ENCODE data around the gene SNRNP40.

SNRNP40 gene

DNA sequence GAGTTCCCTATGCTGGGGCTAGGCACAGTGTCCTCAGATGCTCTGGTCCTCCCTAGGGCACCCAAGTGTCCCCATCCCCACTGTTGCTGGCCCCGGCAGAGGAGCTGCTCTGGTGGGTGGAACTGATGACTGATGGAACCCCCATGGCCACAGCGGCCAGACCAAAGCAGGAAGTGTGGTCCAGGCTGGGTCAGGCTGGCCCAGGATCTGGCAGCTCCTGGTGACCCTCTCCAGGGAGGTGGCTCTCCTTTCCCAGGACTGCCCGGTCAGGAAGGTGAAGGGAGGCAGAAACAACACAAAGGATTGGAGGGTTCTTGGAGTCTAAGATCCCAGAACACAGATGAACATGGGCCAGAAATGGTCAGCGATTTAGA, 58.0 kb downstream of the SNRNP40 start:
- Histone ChIP-seq H3K9me3 (ENCODE audit: insufficient read depth, low read length) (no peaks in the 10 kb centered on the region), H2AFZ (ENCODE audit: low read depth, low read length, severe bottlenecking) (no peak overlapping the region), H4K20me1 (ENCODE audit: low read depth, low read length) (no peaks in the 10 kb centered on the region), H3F3A (ENCODE audit: insufficient read depth) (no peaks in the 10 kb centered on the region), H3K4me2 (ENCODE audit: low read depth, low read length, poor library complexity, severe bottlenecking) (no peak overlapping the region), H3K27ac (ENCODE audit: low read depth, low read length) (no peak overlapping the region), H3K4me3 (ENCODE audit: insufficient read depth, low read length, poor library complexity, severe bottlenecking) (no peak overlapping the region), H3K9me2 (replicated peaks; ENCODE audit: insufficient read depth, low read length) (no peaks in the 10 kb centered on the region), H3K36me3 (ENCODE audit: low read length) (no peaks in the 10 kb centered on the region), H3K9ac (ENCODE audit: low read length) (no peak overlapping the region), H3K79me2 (ENCODE audit: insufficient read depth, low read length) (no peaks in the 10 kb centered on the region), H3K27me3 (ENCODE audit: low read length) (no peaks in the 10 kb centered on the region)
- TF ChIP-seq, protein P1, sequence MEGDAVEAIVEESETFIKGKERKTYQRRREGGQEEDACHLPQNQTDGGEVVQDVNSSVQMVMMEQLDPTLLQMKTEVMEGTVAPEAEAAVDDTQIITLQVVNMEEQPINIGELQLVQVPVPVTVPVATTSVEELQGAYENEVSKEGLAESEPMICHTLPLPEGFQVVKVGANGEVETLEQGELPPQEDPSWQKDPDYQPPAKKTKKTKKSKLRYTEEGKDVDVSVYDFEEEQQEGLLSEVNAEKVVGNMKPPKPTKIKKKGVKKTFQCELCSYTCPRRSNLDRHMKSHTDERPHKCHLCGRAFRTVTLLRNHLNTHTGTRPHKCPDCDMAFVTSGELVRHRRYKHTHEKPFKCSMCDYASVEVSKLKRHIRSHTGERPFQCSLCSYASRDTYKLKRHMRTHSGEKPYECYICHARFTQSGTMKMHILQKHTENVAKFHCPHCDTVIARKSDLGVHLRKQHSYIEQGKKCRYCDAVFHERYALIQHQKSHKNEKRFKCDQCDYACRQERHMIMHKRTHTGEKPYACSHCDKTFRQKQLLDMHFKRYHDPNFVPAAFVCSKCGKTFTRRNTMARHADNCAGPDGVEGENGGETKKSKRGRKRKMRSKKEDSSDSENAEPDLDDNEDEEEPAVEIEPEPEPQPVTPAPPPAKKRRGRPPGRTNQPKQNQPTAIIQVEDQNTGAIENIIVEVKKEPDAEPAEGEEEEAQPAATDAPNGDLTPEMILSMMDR (IDR thresholded peaks at IDR 0.05; ENCODE audit: insufficient read depth, low read length, poor library complexity, severe bottlenecking): no peak
- TF ChIP-seq EZH2phosphoT487 (conservative IDR thresholded peaks at IDR 0.05; ENCODE audit: low read length): no peak

DNA sequence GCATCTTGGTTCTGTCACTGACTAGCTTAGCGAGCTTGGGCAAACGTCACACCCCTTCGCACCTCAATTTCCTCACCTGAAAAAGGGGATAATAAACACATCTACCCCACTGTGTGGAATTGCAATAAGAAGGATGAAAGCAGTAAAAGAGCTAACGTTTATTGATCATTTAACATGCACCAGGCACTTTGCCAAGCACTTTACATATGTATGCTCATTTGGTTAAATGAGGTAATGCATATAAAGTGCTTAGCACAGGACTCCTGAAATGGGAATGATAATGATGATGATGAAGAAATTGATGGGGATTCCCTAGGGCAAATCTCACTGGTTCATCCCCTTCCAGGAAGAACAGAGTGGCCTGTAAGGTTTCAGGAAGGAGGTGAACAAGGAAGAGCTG, 61.7 kb downstream of the SNRNP40 start:
- TF ChIP-seq EZH2phosphoT487 (conservative IDR thresholded peaks at IDR 0.05; ENCODE audit: low read length): no peak
- TF ChIP-seq, protein P1 (IDR thresholded peaks at IDR 0.05; ENCODE audit: insufficient read depth, low read length, poor library complexity, severe bottlenecking): no peak
- Histone ChIP-seq H3K4me2 (ENCODE audit: low read depth, low read length, poor library complexity, severe bottlenecking) (no peak overlapping the region), H3K79me2 (ENCODE audit: insufficient read depth, low read length) (no peaks in the 10 kb centered on the region), H3K9me3 (ENCODE audit: insufficient read depth, low read length) (no peaks in the 10 kb centered on the region), H3K9ac (ENCODE audit: low read length) (no peak overlapping the region), H3F3A (ENCODE audit: insufficient read depth) (no peaks in the 10 kb centered on the region), H2AFZ (ENCODE audit: low read depth, low read length, severe bottlenecking) (no peak overlapping the region), H4K20me1 (ENCODE audit: low read depth, low read length) (no peaks in the 10 kb centered on the region), H3K4me3 (ENCODE audit: insufficient read depth, low read length, poor library complexity, severe bottlenecking) (no peak overlapping the region), H3K36me3 (ENCODE audit: low read length) (no peaks in the 10 kb centered on the region), H3K27ac (ENCODE audit: low read depth, low read length) (no peak overlapping the region), H3K9me2 (replicated peaks; ENCODE audit: insufficient read depth, low read length) (no peaks in the 10 kb centered on the region), H3K27me3 (ENCODE audit: low read length) (no peaks in the 10 kb centered on the region)

DNA sequence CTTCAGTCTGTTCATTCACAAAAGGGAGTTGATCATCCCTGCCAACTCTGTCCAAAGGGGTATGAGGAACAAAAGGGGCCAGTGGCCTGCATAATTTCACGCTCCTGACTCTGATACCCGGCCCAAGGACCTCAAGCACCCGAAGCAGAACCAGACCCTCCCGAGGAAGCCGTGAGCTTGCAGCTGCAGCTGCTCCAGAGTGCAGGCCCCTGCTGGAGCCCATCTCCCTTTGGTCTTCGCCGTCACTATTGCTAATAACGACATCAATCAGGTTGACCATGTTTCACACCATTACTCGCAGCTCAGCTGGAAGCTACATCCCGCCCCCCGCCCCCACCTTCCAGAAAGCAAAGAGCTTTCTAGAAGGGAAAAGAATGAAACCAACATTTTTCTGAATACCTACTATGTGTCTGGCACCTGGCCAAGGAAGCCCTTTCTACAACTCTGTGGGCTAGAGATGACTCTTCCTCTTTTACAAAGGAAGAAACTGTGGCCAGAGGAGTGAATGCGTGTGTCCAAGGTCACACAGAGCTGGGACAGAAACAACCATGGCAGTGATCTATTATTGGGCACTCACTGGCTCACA, 62.4 kb downstream of the SNRNP40 start:
- no peaks in the 10 kb centered on the region for H3F3A ChIP-seq (ENCODE audit: insufficient read depth)
- H3K9me2 ChIP-seq (replicated peaks; ENCODE audit: insufficient read depth, low read length): no peaks in the 10 kb centered on the region
- H4K20me1 ChIP-seq (ENCODE audit: low read depth, low read length): no peaks in the 10 kb centered on the region
- H3K4me3 ChIP-seq (ENCODE audit: insufficient read depth, low read length, poor library complexity, severe bottlenecking): no peak overlapping the region
- H3K79me2 ChIP-seq (ENCODE audit: insufficient read depth, low read length): no peaks in the 10 kb centered on the region
- no peaks in the 10 kb centered on the region for H3K9me3 ChIP-seq (ENCODE audit: insufficient read depth, low read length)
- H3K9ac ChIP-seq (ENCODE audit: low read length): no peak overlapping the region
- H2AFZ ChIP-seq (ENCODE audit: low read depth, low read length, severe bottlenecking): no peak overlapping the region
- no peak overlapping the region for H3K4me2 ChIP-seq (ENCODE audit: low read depth, low read length, poor library complexity, severe bottlenecking)
- TF ChIP-seq, protein P1 (IDR thresholded peaks at IDR 0.05; ENCODE audit: insufficient read depth, low read length, poor library complexity, severe bottlenecking): no peak
- TF ChIP-seq EZH2phosphoT487 (conservative IDR thresholded peaks at IDR 0.05; ENCODE audit: low read length): no peak
- H3K27me3 ChIP-seq (ENCODE audit: low read length): no peaks in the 10 kb centered on the region
- H3K36me3 ChIP-seq (ENCODE audit: low read length): no peaks in the 10 kb centered on the region
- H3K27ac ChIP-seq (ENCODE audit: low read depth, low read length): no peak overlapping the region
